Measurements from ENCODE around the gene DNAH11. TPM values are rescaled to one million over a fixed set of nuclear protein-coding genes. Genes with fewer than 3 reads are reported as not detected.
A peak's percentile ranks its signal among the peaks of the same experiment; 100 is the strongest.

The DNAH11 gene
- total and polyA plus RNA-seq, 2 of the 13 experiments (the other 11 are each of a cell fraction or from before 2014, with no cell fraction given): not detected

GRCh38 chr7:21617916-21618390 is 75.1 kb downstream of the DNAH11 start (continued):
- TF ChIP-seq, protein P1, sequence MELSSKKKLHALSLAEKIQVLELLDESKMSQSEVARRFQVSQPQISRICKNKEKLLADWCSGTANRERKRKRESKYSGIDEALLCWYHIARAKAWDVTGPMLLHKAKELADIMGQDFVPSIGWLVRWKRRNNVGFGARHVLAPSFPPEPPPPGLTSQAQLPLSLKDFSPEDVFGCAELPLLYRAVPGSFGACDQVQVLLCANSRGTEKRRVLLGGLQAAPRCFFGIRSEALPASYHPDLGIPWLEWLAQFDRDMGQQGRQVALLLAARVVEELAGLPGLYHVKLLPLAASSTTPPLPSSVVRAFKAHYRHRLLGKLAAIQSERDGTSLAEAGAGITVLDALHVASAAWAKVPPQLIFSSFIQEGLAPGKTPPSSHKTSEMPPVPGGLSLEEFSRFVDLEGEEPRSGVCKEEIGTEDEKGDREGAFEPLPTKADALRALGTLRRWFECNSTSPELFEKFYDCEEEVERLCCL (CRISPR knock-in tag; IDR thresholded peaks at IDR 0.05; ENCODE audit: borderline replicate concordance): no peak
- TF ChIP-seq ZNF576 (CRISPR knock-in tag; IDR thresholded peaks at IDR 0.05): no peak
- TF ChIP-seq ZNF550 (CRISPR knock-in tag; IDR thresholded peaks at IDR 0.05; ENCODE audit: borderline replicate concordance): no peak
- no peak for TF ChIP-seq TBL1XR1 (IDR thresholded peaks at IDR 0.05; ENCODE audit: borderline replicate concordance, low read length, partially characterized antibody)
- TF ChIP-seq POGZ (CRISPR knock-in tag; IDR thresholded peaks at IDR 0.05): peak; percentile 35; the same call in 1 of the 2 replicates
- TF ChIP-seq KDM6A (CRISPR knock-in tag; IDR thresholded peaks at IDR 0.05; ENCODE audit: low read depth): no peak
- no peak for TF ChIP-seq ZNF75D (CRISPR knock-in tag; IDR thresholded peaks at IDR 0.05; ENCODE audit: borderline replicate concordance)
- TF ChIP-seq AGO1 (IDR thresholded peaks at IDR 0.05; ENCODE audit: low read depth, low read length, poor library complexity, severe bottlenecking): no peak
- TF ChIP-seq ZNF101 (CRISPR knock-in tag; IDR thresholded peaks at IDR 0.05; ENCODE audit: borderline replicate concordance, low read depth): no peak
- peak; percentile 59; the same call in 1 of the 2 replicates for TF ChIP-seq HMG20A (CRISPR knock-in tag; IDR thresholded peaks at IDR 0.05; ENCODE audit: borderline replicate concordance)
- no peak for TF ChIP-seq IRX3 (CRISPR knock-in tag; IDR thresholded peaks at IDR 0.05; ENCODE audit: borderline replicate concordance, low read depth)
- 0 out of 2 replicates have a peak, but pooled peaks have one; percentile 31 for TF ChIP-seq MEF2D (CRISPR knock-in tag; IDR thresholded peaks at IDR 0.05)
- TF ChIP-seq, protein P2, sequence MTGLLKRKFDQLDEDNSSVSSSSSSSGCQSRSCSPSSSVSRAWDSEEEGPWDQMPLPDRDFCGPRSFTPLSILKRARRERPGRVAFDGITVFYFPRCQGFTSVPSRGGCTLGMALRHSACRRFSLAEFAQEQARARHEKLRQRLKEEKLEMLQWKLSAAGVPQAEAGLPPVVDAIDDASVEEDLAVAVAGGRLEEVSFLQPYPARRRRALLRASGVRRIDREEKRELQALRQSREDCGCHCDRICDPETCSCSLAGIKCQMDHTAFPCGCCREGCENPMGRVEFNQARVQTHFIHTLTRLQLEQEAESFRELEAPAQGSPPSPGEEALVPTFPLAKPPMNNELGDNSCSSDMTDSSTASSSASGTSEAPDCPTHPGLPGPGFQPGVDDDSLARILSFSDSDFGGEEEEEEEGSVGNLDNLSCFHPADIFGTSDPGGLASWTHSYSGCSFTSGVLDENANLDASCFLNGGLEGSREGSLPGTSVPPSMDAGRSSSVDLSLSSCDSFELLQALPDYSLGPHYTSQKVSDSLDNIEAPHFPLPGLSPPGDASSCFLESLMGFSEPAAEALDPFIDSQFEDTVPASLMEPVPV (CRISPR knock-in tag; IDR thresholded peaks at IDR 0.05): no peak
- no peak for TF ChIP-seq ZNF672 (CRISPR knock-in tag; IDR thresholded peaks at IDR 0.05)
- no peak for TF ChIP-seq NPAS2 (CRISPR knock-in tag; IDR thresholded peaks at IDR 0.05; ENCODE audit: borderline replicate concordance)
- TF ChIP-seq AKAP8 (CRISPR knock-in tag; IDR thresholded peaks at IDR 0.05): no peak
- TF ChIP-seq, protein P3, sequence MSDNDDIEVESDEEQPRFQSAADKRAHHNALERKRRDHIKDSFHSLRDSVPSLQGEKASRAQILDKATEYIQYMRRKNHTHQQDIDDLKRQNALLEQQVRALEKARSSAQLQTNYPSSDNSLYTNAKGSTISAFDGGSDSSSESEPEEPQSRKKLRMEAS (IDR thresholded peaks at IDR 0.05): no peak
- TF ChIP-seq ATM (IDR thresholded peaks at IDR 0.05; ENCODE audit: borderline replicate concordance): no peak
- TF ChIP-seq, protein P4, sequence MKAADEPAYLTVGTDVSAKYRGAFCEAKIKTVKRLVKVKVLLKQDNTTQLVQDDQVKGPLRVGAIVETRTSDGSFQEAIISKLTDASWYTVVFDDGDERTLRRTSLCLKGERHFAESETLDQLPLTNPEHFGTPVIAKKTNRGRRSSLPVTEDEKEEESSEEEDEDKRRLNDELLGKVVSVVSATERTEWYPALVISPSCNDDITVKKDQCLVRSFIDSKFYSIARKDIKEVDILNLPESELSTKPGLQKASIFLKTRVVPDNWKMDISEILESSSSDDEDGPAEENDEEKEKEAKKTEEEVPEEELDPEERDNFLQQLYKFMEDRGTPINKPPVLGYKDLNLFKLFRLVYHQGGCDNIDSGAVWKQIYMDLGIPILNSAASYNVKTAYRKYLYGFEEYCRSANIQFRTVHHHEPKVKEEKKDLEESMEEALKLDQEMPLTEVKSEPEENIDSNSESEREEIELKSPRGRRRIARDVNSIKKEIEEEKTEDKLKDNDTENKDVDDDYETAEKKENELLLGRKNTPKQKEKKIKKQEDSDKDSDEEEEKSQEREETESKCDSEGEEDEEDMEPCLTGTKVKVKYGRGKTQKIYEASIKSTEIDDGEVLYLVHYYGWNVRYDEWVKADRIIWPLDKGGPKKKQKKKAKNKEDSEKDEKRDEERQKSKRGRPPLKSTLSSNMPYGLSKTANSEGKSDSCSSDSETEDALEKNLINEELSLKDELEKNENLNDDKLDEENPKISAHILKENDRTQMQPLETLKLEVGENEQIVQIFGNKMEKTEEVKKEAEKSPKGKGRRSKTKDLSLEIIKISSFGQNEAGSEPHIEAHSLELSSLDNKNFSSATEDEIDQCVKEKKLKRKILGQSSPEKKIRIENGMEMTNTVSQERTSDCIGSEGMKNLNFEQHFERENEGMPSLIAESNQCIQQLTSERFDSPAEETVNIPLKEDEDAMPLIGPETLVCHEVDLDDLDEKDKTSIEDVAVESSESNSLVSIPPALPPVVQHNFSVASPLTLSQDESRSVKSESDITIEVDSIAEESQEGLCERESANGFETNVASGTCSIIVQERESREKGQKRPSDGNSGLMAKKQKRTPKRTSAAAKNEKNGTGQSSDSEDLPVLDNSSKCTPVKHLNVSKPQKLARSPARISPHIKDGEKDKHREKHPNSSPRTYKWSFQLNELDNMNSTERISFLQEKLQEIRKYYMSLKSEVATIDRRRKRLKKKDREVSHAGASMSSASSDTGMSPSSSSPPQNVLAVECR (CRISPR knock-in tag; IDR thresholded peaks at IDR 0.05; ENCODE audit: borderline replicate concordance): no peak
- no peak for TF ChIP-seq ZNF790 (CRISPR knock-in tag; IDR thresholded peaks at IDR 0.05; ENCODE audit: borderline replicate concordance)
- TF ChIP-seq ZNF468 (CRISPR knock-in tag; IDR thresholded peaks at IDR 0.05): no peak
- no peak for TF ChIP-seq ZNF446 (CRISPR knock-in tag; IDR thresholded peaks at IDR 0.05)
- TF ChIP-seq NFYC (CRISPR knock-in tag; IDR thresholded peaks at IDR 0.05): no peak

Data from HepG2 (cell line).